IPS-NIHi7 (cell line): Measurements from ENCODE around the gene HAUS1.

Experiments
- DNase-seq: peaks from one replicate; pipeline ENCODE4 v3.0.0; 2012; ENCODE audit warnings: mixed read lengths; ENCODE audit errors: extremely low spot score

The HAUS1 gene, protein sequence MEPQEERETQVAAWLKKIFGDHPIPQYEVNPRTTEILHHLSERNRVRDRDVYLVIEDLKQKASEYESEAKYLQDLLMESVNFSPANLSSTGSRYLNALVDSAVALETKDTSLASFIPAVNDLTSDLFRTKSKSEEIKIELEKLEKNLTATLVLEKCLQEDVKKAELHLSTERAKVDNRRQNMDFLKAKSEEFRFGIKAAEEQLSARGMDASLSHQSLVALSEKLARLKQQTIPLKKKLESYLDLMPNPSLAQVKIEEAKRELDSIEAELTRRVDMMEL

DNA sequence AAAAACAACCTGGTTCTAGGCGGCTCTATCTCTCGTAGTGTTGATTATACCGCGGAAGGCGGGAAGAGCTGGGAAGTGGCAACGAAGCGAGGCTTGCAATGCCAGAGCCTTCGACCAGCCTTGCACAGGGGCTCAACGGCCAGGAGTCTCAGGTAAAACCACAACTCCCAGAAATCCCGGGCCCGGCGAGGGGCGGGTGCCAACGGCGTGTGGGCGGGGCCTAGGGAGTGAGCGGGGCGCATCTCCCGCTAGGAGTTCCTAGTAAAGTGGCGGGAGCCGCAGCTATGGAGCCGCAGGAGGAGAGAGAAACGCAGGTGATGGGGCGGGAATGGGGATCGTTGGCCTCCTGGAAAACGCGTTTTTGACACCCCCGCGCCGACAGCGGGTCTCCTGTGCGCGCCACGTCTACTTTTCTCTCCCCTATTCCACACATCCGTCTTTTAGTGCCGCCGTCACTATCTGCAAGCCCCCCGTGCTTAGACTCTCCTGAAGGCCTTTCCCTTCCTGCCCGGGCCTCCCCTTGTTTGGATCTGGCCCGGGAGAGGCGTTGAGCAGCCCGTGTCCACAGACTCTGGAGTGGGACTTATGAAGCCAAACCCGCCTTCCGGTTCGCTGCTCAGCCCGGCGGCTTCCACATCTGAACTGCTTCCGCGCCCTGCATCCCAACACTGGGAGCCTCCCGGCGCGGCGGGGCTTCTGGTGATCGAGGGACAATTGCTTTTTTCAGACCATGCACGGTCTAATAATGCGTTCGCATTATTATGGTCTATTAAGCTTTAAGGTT is at the start of gene HAUS1:
HAUS1 (plus strand) TSS at position 258 of the 784 bp plus-strand sequence; CDS start at position 285, 27 bp downstream.
- DNase-seq, result peak; percentile 98

DNA sequence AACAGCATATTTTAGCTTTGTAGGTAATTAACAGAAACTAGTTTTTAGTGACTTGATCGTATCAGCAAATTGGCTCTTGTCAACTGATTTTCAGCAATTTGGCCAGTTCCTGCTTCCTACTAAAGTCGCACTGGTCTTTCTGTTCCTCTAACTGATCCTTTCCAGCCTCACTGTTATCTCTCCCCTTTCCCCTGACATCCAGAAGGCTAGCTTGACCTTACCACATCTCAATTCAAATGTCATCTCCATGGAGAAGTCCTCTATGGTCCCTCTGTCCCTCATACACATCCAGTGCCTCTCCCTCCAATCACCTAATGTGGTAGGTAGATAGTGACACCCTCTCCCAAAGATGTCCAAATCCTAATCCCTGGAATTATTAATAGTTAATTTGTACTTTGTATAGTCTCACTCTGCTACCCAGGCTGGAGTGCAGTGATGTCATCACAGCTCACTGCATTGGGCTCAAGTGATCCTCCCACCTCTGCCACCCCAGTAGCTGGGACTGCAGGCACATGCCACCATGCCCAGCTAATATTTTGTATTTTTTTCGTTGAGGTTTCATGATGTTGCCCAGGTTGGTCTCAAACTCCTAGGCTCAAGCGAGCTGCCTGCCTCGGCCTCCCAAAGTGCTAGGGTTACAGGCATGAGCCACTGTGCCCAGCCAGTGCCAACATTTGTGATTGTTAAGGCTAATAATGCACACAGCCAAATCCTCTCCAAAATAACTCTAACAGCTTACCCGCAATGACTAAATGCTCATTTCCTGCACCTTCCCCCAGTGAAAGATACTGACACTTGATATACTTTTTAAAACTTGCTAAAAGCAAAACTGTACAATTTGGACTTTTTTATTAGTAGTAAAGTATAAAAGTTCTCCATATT is 49.0 kb upstream of the HAUS1 start:
- no peak for DNase-seq

DNA sequence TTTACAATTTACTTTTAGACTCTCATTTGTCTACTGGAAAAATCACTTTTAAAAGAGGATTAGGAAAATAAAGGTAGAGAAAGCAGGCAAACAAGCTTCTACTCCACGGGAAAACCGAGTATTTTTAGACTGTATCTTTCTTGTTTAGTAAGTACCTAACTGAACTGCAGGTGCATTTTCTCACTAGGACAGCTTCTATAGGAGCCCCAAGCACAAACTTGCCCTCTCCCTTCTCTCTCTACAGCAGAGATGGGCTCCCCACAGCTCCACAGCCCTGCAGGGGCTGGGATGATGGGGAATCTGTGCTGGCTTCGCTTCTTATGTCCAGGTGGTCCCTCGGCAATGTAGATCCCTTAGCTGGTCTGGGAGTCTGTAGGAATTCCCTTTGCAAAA is 48.4 kb upstream of the HAUS1 start:
- DNase-seq, result no peak

GRCh38 chr18:46060359-46060841 is 43.8 kb upstream of the HAUS1 start:
- no peak for DNase-seq

DNA sequence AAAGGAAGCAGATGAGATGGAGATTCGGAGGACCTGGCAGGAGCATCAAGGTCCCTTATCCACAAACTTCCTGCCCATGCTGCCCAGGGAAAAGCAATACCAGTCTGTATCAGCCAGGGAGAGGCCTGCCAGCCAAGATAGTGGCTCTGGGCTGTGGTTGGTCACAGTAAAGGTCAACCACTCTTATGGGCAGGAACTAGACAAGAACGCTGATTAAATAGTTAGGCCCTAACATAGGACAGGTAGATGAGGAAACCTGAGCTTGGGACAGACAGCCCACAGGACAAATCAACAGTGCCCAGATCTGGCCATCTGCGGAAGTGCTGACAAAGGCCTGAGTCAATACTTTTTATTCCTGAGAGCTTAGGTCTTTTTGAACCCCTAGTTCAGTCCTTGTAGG is 42.8 kb upstream of the HAUS1 start:
- DNase-seq, result no peak

- DNase-seq, result no peak
Observed at GRCh38 chr18:46061796-46062195, 42.4 kb upstream of the HAUS1 start.

GRCh38 chr18:46062781-46063180 is 41.4 kb upstream of the HAUS1 start:
- no peak for DNase-seq

DNA sequence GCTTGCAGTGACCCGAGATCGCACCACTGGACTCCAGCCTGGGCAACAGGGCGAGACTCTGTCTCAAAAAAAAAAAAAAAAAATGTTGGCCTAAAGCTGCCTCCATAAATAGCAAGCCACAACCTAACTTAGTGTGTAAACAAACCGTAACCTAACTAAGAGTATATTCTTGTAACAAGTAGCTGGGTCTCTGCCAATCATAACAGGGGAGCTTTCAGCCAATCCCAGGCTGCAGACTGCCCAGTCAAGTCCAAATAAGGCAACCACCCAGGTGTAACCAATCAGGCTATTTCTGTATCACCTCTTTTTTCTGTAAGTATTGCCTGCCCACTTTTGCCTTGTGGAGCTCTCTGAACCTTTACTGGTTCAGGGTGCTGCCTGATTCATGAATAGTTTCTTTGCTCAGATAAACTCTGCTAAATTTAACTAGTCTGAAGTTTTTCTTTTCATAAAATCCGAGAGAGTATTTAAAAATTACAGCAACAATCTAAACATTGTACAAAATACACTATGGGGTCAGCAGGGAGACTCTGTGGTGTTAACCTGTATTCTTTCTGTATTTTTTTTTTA is 36.7 kb upstream of the HAUS1 start:
- DNase-seq, result no peak

GRCh38 chr18:46068763-46069162 is 35.4 kb upstream of the HAUS1 start:
- no peak for DNase-seq

GRCh38 chr18:46069524-46069923 is 34.7 kb upstream of the HAUS1 start:
- no peak for DNase-seq

GRCh38 chr18:46070232-46070631 is 34.0 kb upstream of the HAUS1 start:
- DNase-seq, result no peak

DNA sequence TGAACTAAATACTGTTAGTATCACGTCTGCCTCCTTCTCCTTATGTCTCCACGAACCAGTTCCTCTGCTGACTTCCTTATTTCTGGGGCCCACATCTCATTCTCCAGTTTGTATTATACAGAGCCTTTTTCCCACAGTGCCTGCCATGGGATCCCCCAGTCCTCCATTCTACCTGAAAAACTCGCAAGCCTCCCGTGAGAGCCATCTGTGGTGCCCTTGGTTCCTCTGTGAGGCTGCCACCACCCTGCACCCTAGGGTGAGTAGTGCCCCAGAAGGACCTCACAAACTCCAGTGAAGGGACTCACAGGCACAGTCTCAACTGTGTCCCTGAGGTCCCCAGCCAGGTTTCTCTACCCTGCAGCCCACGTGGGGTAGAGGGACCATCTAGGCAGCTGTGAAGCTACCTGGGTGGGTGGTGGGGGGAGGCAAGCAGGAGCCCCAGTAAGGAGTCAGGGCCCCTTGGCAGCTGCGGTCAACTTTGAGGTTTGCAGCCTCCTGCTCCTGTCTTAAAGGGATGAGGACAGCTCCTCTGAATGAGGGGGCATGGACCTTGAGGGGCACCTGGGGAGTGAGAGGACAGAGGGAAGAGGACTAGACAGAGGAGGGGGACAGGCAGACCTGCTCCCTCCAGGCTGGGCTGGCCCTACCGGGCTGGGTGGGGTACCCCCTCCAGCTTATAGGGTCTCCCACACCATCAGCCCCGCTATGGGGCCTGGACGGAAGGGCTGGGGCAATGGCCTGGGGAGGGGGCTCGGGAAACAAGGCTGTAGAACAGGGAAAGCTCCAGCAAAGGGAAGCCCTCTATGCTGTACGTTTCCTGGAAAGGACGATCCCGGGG is 33.2 kb upstream of the HAUS1 start:
- DNase-seq, result no peak

DNA sequence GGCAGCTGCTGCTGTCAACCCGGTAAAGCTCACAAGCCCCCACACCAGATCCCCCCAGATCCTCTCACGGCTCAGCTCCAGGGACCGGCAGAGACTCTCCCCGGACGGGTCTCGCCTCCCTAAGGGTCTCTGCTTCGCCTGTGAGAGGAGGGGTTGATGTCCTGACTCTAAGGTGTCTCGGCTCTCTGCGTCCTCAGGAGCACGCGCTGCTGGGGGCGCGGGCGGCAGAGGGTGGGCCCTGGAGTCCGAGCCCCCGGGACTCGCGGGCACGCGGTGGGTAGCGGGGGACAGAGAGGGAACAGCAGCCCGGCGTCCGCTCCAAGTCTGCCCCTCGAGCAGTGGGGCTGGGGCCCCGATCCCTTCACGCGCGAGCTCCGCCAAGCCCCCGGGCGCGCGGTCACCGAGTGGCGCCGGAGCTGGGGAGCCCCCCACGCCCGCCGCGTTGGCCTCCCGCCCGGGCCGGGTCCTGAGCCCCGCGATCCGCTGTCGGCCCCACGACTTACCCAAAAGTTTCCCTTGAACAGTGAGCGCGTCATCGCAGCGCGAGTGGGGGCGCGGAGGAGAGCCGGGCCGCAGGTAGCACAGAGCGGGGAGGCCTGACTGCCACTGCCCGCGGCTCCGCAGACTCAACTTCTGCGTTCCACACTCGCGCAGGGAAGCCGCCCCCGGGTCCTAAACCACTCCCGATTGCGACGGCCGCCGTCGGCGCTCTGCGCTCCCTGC is 32.4 kb upstream of the HAUS1 start, which contains the start of gene PSTPIP2:
PSTPIP2 (minus strand) TSS at position 608 of the 723 bp plus-strand sequence; CDS start at position 536, 72 bp downstream.
- peak; percentile 39 for DNase-seq

GRCh38 chr18:46072376-46072867 is 31.8 kb upstream of the HAUS1 start:
- no peak for DNase-seq

DNA sequence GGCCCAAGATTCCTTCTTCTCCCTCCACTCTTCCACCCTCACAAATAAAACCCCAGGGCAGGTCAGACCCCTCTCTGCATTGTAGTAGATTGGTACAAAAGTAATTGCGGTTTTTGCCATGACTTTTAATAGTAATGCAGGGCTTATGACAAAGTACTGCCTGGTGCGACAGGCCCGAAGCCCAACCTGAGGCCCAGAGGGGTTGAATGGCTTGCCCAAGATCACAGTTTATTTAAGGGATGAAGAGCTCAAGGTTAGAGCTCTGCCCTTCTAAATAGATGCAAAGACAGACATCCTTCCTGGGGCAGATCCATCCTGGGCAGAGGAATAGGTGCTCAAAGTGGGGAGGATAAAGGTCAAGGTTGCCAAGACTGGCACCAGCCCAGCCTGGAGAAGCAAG is 31.2 kb upstream of the HAUS1 start:
- no peak for DNase-seq

GRCh38 chr18:46073474-46074331 is 30.5 kb upstream of the HAUS1 start:
- DNase-seq, result peak; percentile 45

DNA sequence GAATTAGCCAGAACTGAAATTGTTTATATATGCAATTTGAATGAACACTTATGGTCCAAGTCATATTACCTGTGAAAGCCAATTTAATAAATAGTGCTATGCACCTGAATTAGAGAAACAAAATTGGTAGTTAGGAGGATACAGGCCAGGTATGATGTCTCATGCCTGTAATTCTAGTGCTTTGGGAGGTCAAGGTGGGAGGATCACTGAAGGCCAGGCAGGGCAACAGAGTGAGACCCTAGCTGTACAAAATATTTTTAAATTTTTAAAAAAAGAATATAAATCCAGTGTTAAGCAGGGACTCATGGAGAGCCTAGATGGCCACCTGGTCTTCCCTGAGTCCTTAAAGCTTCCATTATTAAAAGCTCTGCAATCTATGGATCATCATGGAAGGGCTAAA is 24.8 kb upstream of the HAUS1 start:
- no peak for DNase-seq

- DNase-seq, result no peak
Observed at GRCh38 chr18:46080156-46080555, 24.0 kb upstream of the HAUS1 start.

GRCh38 chr18:46084431-46084830 is 19.8 kb upstream of the HAUS1 start:
- no peak for DNase-seq
